HEK293 (cell line): ENCODE measurements around the gene ELAVL1.
A peak's percentile ranks its signal among the peaks of the same experiment; 100 is the strongest.

Experiments used
- CTCF ChIA-PET: fragments of 350-600 bp; formaldehyde crosslinking; extraction: SDS; loops from one replicate; lab custom pipeline; 2021; ENCODE audit warnings: antibody characterized with exemption; lab: Yijun Ruan, JAX
- POLR2A ChIA-PET: fragments of 300-600 bp; formaldehyde crosslinking; extraction: SDS; loops from one replicate; lab custom pipeline; 2020; ENCODE audit warnings: antibody characterized with exemption, inconsistent platforms; lab: Yijun Ruan, JAX
- H3K27ac ChIP-seq: fragments of 200-500 bp; sonication (Bioruptor generic); 2 replicates; pipeline ENCODE4 v1.5.1; 2014; ENCODE audit warnings: low read depth, low read length, control low read depth, inconsistent platforms; ENCODE audit errors: extremely low read depth
- H3K36me3 ChIP-seq, 2 experiments: fragments of 200-500 bp in 1 of 2; sonication (Bioruptor generic) in 1 of 2; 1 replicate in 1 of 2; 2 replicates in 1 of 2; pipeline ENCODE4 v1.5.1; 2014 to 2017; ENCODE audit warnings: inconsistent platforms in 2 of 2, low read length in 2 of 2; ENCODE audit not compliant: control insufficient read depth in 2 of 2, insufficient read depth in 1 of 2
- H3K4me1 ChIP-seq: fragments of 200-500 bp; sonication (Bioruptor generic); 2 replicates; pipeline ENCODE4 v1.5.1; 2014; ENCODE audit warnings: mild to moderate bottlenecking, low read length, inconsistent platforms; ENCODE audit not compliant: control insufficient read depth, insufficient read depth
- H3K4me3 ChIP-seq: 2 replicates; pipeline ENCODE4 v1.5.1; 2011; ENCODE audit warnings: low read depth, mild to moderate bottlenecking, control low read depth, low read length, moderate library complexity
- H3K9me3 ChIP-seq: fragments of 200-500 bp; sonication (Bioruptor generic); 2 replicates; pipeline ENCODE4 v1.5.1; 2014; ENCODE audit warnings: low read depth, low read length, inconsistent platforms; ENCODE audit not compliant: control insufficient read depth, insufficient read depth
- EGR2 ChIP-seq: fragments of 450-650 bp; formaldehyde crosslinking; IDR thresholded peaks from 2 replicates; pipeline ENCODE4 v1.5.1; 2016; ENCODE audit warnings: low read depth, missing biosample characterization, missing genetic modification characterization
- FEZF1 ChIP-seq: fragments of 450-650 bp; formaldehyde crosslinking; IDR thresholded peaks from 2 replicates; pipeline ENCODE4 v1.5.1; 2016; ENCODE audit warnings: missing biosample characterization, missing genetic modification characterization
- SCRT1 ChIP-seq: fragments of 450-650 bp; formaldehyde crosslinking; IDR thresholded peaks from 2 replicates; pipeline ENCODE4 v1.5.1; 2016; ENCODE audit warnings: missing biosample characterization, missing genetic modification characterization, borderline replicate concordance
- SCRT2 ChIP-seq: fragments of 450-650 bp; formaldehyde crosslinking; IDR thresholded peaks from 2 replicates; pipeline ENCODE4 v1.5.1; 2016; ENCODE audit warnings: missing biosample characterization, missing genetic modification characterization
- ZEB2 ChIP-seq: fragments of 450-650 bp; formaldehyde crosslinking; IDR thresholded peaks from 2 replicates; pipeline ENCODE4 v1.5.1; 2016; ENCODE audit warnings: missing biosample characterization, missing genetic modification characterization
- ZNF16 ChIP-seq: fragments of 450-650 bp; formaldehyde crosslinking; IDR thresholded peaks from 2 replicates; pipeline ENCODE4 v1.5.1; 2016; ENCODE audit warnings: low read depth, missing biosample characterization, missing genetic modification characterization
- ZNF426 ChIP-seq: fragments of 450-650 bp; formaldehyde crosslinking; IDR thresholded peaks from 2 replicates; pipeline ENCODE4 v1.5.1; 2017; ENCODE audit warnings: missing biosample characterization, missing genetic modification characterization, mild to moderate bottlenecking, inconsistent platforms, moderate library complexity
- ZNF473 ChIP-seq: fragments of 450-650 bp; formaldehyde crosslinking; IDR thresholded peaks from 2 replicates; pipeline ENCODE4 v1.5.1; 2017; ENCODE audit warnings: missing biosample characterization, missing genetic modification characterization
- ZNF629 ChIP-seq: fragments of 450-650 bp; formaldehyde crosslinking; IDR thresholded peaks from 2 replicates; pipeline ENCODE4 v1.5.1; 2017; ENCODE audit warnings: missing biosample characterization, missing genetic modification characterization
- ZNF747 ChIP-seq: fragments of 450-650 bp; formaldehyde crosslinking; IDR thresholded peaks from 2 replicates; pipeline ENCODE4 v1.5.1; 2016; ENCODE audit warnings: missing biosample characterization, missing genetic modification characterization
- ZNF776 ChIP-seq: fragments of 450-650 bp; formaldehyde crosslinking; IDR thresholded peaks from 2 replicates; pipeline ENCODE4 v1.5.0; 2017; ENCODE audit warnings: missing biosample characterization, missing genetic modification characterization, borderline replicate concordance
- TF ChIP-seq, protein P1 (sequence below): fragments of 450-650 bp; formaldehyde crosslinking; IDR thresholded peaks from 2 replicates; pipeline ENCODE4 v1.5.1; 2016; ENCODE audit warnings: missing biosample characterization, missing genetic modification characterization
- TF ChIP-seq, protein P2 (sequence below): fragments of 450-650 bp; formaldehyde crosslinking; IDR thresholded peaks from 2 replicates; pipeline ENCODE4 v1.5.1; 2016; ENCODE audit warnings: missing biosample characterization, missing genetic modification characterization

Gene ELAVL1

DNA sequence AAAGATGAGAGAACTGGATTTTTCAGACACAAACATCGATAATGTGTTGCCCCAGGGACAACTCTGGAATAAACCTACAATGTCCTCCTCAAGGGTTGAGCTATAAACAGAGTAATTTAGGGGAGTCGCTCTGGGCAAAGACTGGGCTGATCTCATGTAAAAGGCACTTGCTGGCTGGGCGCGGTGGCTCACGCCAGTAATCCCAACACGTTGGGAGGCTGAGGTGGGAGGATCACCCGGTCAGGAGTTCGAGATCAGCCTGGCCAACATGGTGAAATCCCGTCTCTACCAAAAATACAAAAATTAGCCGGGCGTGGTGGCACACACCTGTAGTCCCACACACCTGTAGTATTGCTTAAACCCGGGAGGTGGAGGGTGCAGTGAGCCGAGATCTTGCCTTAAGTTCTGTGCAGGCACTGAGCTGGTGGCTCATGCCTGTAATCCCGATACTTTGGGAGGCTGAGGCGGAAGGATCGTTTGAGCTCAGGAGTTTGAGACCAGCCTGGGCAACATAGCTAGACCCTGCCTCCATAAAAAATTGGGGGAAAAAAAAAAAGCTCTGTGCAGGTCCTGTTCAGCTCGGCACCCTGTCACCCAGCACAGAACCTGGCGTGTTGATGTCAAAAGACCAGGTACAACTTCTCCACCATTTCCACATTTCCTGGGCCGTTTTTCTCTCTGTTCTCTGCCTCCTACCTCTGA is 63.4 kb downstream of the ELAVL1 start:
- H3K27ac ChIP-seq = no peak overlapping the region
- H3K4me1 ChIP-seq = no peaks in the 10 kb centered on the region
- H3K36me3 ChIP-seq = peaks cover 10 to 41% of the 10 kb centered on the region in 2 experiments
- no peaks in the 10 kb centered on the region for H3K9me3 ChIP-seq
- H3K4me3 ChIP-seq = peak overlapping the region; percentile 99; the same call in 1 of the 2 replicates
- TF ChIP-seq ZNF16 (tag by site-specific recombination) (no peak), ZEB2 (tag by site-specific recombination) (0 out of 2 replicates have a peak, but pooled peaks have one; percentile 23), SCRT2 (peak; percentile 81), FEZF1 (tag by site-specific recombination) (no peak), ZNF747 (tag by site-specific recombination) (no peak), SCRT1 (peak; percentile 92), ZNF473 (tag by site-specific recombination) (no peak)
- TF ChIP-seq, protein P1, sequence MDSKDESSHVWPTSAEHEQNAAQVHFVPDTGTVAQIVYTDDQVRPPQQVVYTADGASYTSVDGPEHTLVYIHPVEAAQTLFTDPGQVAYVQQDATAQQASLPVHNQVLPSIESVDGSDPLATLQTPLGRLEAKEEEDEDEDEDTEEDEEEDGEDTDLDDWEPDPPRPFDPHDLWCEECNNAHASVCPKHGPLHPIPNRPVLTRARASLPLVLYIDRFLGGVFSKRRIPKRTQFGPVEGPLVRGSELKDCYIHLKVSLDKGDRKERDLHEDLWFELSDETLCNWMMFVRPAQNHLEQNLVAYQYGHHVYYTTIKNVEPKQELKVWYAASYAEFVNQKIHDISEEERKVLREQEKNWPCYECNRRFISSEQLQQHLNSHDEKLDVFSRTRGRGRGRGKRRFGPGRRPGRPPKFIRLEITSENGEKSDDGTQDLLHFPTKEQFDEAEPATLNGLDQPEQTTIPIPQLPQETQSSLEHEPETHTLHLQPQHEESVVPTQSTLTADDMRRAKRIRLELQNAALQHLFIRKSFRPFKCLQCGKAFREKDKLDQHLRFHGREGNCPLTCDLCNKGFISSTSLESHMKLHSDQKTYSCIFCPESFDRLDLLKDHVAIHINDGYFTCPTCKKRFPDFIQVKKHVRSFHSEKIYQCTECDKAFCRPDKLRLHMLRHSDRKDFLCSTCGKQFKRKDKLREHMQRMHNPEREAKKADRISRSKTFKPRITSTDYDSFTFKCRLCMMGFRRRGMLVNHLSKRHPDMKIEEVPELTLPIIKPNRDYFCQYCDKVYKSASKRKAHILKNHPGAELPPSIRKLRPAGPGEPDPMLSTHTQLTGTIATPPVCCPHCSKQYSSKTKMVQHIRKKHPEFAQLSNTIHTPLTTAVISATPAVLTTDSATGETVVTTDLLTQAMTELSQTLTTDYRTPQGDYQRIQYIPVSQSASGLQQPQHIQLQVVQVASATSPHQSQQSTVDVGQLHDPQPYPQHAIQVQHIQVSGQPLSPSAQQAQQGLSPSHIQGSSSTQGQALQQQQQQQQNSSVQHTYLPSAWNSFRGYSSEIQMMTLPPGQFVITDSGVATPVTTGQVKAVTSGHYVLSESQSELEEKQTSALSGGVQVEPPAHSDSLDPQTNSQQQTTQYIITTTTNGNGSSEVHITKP = 0 out of 2 replicates have a peak, but pooled peaks have one; percentile 17
- ChIA-PET CTCF (interaction anchor here (0.6 to 1.2 kb wide), 2 partner anchors 12 to 61 kb away, joined by 3 read pairs; no protein-coding TSS in a partner anchor), POLR2A (interaction anchor here (0.5 to 4.2 kb wide), 6 partner anchors 11 to 243 kb away, joined by 3 to 60 read pairs (median 12); partner anchors contain the start of genes ELAVL1 and SNAPC2)

DNA sequence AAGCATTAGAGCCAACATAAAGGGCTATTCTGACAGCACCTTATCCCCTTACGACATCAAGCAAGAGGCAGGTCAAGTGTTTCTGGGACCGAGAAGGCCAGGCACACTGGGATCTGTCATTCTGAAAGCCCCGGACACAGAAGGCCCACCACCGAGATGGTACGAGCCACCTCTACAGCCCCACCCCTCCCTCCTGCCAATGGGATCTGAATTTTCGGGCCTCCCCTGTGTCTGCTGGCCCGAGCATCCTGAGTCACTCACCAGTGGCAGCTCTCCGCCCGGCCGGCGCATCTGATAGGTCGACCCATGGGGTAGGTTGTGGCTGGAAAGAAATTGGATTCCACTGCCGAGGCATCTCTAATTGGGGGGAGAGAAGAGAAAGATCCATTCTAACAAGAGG is 64.6 kb downstream of the ELAVL1 start:
- no peaks in the 10 kb centered on the region for H3K9me3 ChIP-seq
- CTCF ChIA-PET = interaction anchor here (1.1 kb wide), 1 partner anchor 12 kb away, joined by 3 read pairs; no protein-coding TSS in a partner anchor

DNA sequence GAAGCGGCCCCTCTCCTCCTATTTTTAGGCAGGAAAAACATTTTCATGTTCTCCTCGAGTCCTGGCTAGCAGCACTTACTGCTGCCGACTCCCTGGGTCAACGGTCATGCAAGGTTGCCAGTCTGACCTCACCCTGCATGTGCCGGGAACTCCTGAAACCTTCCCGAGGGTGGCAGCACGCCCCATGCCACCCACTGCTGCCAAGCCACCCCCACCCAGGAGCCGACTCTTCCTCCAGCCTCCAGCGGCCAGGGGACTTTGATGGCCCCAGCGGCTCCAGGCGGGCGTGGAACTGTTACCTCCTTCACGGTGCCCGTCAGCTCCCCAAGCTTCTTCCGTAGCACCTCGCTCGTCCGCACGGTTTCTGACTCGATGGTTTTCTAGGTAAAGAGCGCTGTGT is 70.7 kb downstream of the ELAVL1 start:
- Histone ChIP-seq H3K9me3 (no peaks in the 10 kb centered on the region), H3K36me3 (peaks cover 29 to 89% of the 10 kb centered on the region in 2 experiments), H3K4me3 (no peak overlapping the region), H3K4me1 (no peaks in the 10 kb centered on the region), H3K27ac (no peak overlapping the region)
- ChIA-PET POLR2A (interaction anchor here (1.0 to 1.4 kb wide), 2 partner anchors 10 to 15 kb away, joined by 4 read pairs; partner anchors contain the start of gene SNAPC2), CTCF (interaction anchor here (1.2 kb wide), 2 partner anchors 9 to 66 kb away, joined by 3 to 5 read pairs; partner anchors contain the start of gene TIMM44)
- peak; percentile 35; the same call in 1 of the 2 replicates for TF ChIP-seq EGR2 (tag by site-specific recombination)
- TF ChIP-seq, protein P2, sequence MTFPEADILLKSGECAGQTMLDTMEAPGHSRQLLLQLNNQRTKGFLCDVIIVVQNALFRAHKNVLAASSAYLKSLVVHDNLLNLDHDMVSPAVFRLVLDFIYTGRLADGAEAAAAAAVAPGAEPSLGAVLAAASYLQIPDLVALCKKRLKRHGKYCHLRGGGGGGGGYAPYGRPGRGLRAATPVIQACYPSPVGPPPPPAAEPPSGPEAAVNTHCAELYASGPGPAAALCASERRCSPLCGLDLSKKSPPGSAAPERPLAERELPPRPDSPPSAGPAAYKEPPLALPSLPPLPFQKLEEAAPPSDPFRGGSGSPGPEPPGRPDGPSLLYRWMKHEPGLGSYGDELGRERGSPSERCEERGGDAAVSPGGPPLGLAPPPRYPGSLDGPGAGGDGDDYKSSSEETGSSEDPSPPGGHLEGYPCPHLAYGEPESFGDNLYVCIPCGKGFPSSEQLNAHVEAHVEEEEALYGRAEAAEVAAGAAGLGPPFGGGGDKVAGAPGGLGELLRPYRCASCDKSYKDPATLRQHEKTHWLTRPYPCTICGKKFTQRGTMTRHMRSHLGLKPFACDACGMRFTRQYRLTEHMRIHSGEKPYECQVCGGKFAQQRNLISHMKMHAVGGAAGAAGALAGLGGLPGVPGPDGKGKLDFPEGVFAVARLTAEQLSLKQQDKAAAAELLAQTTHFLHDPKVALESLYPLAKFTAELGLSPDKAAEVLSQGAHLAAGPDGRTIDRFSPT (tag by site-specific recombination) = 0 out of 2 replicates have a peak, but pooled peaks have one; percentile 30
- no peak for TF ChIP-seq ZNF629 (tag by site-specific recombination)

More for the DNA sequence above, 64.6 kb downstream of the ELAVL1 start:
- Histone ChIP-seq H3K36me3 (peaks cover 22 to 52% of the 10 kb centered on the region in 2 experiments), H3K27ac (no peak overlapping the region), H3K4me3 (no peak overlapping the region), H3K4me1 (no peaks in the 10 kb centered on the region)
- POLR2A ChIA-PET = interaction anchor here (4.2 kb wide), 1 partner anchor 10 kb away, joined by 60 read pairs; no protein-coding TSS in a partner anchor
- no peak for TF ChIP-seq ZNF776
- TF ChIP-seq, protein P1 = peak; percentile 57
- no peak for TF ChIP-seq ZNF426
- TF ChIP-seq, all 188 proteins: peak for 1
